Aorta (tissue), 5 donors: ENCODE measurements around the gene HPSE2. TPM values are rescaled to one million over a fixed set of nuclear protein-coding genes. Genes with fewer than 3 reads are reported as not detected.
A peak's percentile ranks its signal among the peaks of the same experiment; 100 is the strongest.

ENCODE experiments used
- ATAC-seq: fragments of 200-7000 bp; cut with Tn5 transposase; one replicate; pipeline ENCODE4 v1.9.1; 2022; ENCODE audit warnings: moderate library complexity; ENCODE audit not compliant: low FRiP score
- DNase-seq, 2 donors: peaks; one replicate each; pipeline ENCODE4 v3.0.0-alpha.2; 2020
- H3K27ac ChIP-seq, 2 donors: one replicate each; pipeline ENCODE4 v1.5.1; 2013; ENCODE audit warnings: low read length in 2 of 2, mild to moderate bottlenecking in 2 of 2, moderate library complexity in 2 of 2, control low read depth in 1 of 2, inconsistent platforms in 1 of 2, low read depth in 1 of 2
- H3K27me3 ChIP-seq, 2 donors: one replicate each; pipeline ENCODE4 v1.6.1; 2013; ENCODE audit warnings: control low read depth in 1 of 2, low read length in 1 of 2, mild to moderate bottlenecking in 1 of 2, moderate library complexity in 1 of 2; ENCODE audit not compliant: insufficient read depth in 2 of 2, control insufficient read depth in 1 of 2
- H3K36me3 ChIP-seq, 2 donors: one replicate each; pipeline ENCODE4 v1.6.1; 2013; ENCODE audit warnings: control low read depth in 1 of 2, low read length in 1 of 2, mild to moderate bottlenecking in 1 of 2; ENCODE audit not compliant: insufficient read depth in 2 of 2, control insufficient read depth in 1 of 2
- H3K4me1 ChIP-seq, 2 donors: one replicate each; pipeline ENCODE4 v1.6.1; 2013; ENCODE audit warnings: low read length in 2 of 2, control low read depth in 1 of 2, mild to moderate bottlenecking in 1 of 2, moderate library complexity in 1 of 2; ENCODE audit not compliant: insufficient read depth in 2 of 2, control insufficient read depth in 1 of 2
- H3K4me3 ChIP-seq, 2 donors: one replicate each; pipeline ENCODE4 v1.5.1; 2013; ENCODE audit warnings: low read length in 2 of 2, control low read depth in 1 of 2, mild to moderate bottlenecking in 1 of 2
- H3K9me3 ChIP-seq: one replicate; pipeline ENCODE4 v1.6.1; 2013; ENCODE audit warnings: mild to moderate bottlenecking, low read length; ENCODE audit not compliant: control insufficient read depth
- WGBS, 2 donors: extraction: QIAGEN DNeasy Blood & Tissue Kit; methylation state at CpG; one replicate each; pipeline ENCODE4 v1.1.7; 2013; 5-methylcytosine and 5-hydroxymethylcytosine counted together
- intact Hi-C, 2 donors: fragments of 100-400 bp; cut with DNase I; formaldehyde crosslinking; loops; one replicate each; pipeline versions ENCODE4 v1.14.2 to v1.15.0; 2022
- polyA plus RNA-seq, 2 donors: library from polyadenylated mRNA; stranded (reverse); fragments of 200-250 nt; gene quantifications; one replicate each; pipeline ENCODE4 v1.2.3, GENCODE V29; 2013
- total RNA-seq, 2 donors: library from RNA; stranded (reverse); fragmentation: NEBNext Ultra II Directional; extraction: Animal tissue kit (Norgen Biotek cat#: 25700); gene quantifications; one replicate each; pipeline ENCODE4 v1.2.1, GENCODE V29; 2021
- donor health status: healthy with polysubstance abuse.
- donor health status: Bipolar disorder and iron deficiency.
- donor health status: DM: no; HTN: no; CAD: no.
- donor health status: DM: no; HTN: no; CAD: no.
- donor health status: DM: yes; HTN: yes; CAD: no.

HPSE2 gene
- total and polyA plus RNA-seq, 4 donors, result 1.2 to 22.0 (median 4.8) TPM

DNA sequence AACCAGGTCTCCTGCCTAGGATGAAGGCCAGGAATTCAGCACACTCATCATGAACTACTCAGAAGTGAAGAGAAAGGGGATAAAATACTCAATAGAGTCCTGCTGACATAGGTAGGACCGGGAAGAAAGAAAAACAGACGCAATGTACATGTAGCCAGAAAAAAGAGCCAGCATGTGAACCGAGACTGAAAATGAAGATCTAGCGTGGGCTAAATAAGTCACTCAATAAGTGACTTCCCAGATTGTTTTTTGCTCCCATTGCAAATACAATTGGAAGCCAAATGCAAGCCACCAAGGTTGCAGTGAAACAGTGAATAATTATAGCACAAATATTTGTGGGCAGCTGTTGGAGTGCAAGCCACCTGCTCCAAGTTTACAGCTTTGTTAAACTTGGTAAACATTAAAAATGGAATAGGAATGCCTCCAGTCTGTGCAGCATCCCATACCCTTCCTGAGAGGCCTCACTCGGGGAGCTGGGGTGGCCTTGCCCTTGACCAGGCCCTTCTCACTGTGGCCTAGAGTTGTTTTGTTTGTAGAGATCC is 754.2 kb downstream of the HPSE2 start:
- Histone ChIP-seq H3K27ac (no peak overlapping the region), H3K4me1 (no peaks in the 10 kb centered on the region), H3K9me3 (no peaks in the 10 kb centered on the region), H3K27me3 (no peaks in the 10 kb centered on the region), H3K36me3 (no peaks in the 10 kb centered on the region), H3K4me3 (no peak overlapping the region)
- DNase-seq (no peak), ATAC-seq (no peak)
- 85 to 86% methylated on average over 5 of the region's 5 CpGs for WGBS, 2 donors
- intact Hi-C loops, result no loop called here

DNA sequence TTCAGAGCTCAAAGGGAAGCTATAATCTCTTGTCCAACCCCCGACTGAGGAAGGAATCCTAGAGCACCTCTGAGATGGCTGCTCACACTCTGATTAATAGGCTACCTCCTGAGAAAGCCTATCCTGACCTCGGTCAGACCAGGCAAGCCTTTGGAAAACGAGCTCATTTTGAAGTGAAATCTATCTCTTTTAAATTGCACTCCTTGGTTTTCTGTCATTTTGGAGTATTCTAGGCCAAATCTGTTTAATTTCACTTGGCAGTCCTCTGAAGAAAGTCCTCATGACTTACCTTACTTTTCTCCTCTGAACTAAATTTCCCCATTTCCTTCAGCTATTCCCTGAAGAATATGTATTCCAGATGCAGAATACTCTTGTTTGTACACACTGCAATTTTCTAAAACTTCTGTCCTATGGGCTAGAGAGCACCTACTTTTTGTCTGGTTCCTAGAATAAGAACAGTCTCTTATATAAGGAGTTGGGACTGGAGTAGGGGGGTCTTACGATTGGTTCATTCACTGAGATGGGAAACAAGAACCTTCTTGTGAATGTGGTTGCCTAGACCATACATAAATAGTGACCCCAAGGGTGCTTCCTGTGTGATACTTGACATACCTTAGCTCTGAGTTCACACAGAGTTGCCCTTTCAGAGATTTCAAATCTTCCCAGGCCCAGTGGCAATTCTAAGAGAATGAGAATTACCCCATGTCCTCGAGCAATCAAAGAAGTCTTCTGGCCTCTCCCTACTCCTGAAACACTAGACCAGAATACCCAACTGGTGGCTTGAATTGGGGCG is 757.0 kb downstream of the HPSE2 start:
- Histone ChIP-seq H3K4me1 (no peaks in the 10 kb centered on the region), H3K27me3 (no peaks in the 10 kb centered on the region), H3K9me3 (no peaks in the 10 kb centered on the region), H3K4me3 (no peak overlapping the region), H3K36me3 (no peaks in the 10 kb centered on the region), H3K27ac (no peak overlapping the region)
- WGBS, 2 donors, result 65 to 69% methylated on average over 6 of the region's 6 CpGs
- no peak for ATAC-seq
- intact Hi-C loops, result no loop called here
- no peak for DNase-seq

DNA sequence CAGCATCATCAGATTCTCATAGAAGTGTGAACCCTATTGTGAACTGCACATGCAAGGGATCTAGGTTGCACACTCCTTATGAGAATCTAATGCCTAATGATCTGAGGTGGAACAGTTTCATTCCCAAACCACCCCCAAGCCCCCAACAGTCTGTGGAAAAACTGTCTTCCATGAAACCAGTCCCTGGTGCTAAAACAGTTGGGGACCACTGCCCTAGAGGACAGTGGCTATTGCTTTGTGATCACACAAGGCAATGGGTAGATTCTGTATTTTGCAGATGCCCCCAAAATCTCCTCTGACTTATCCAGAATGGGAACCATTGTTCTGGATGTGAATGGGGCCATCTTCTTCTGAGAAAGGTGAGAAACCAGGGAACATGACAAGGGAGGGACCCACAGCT is 757.8 kb downstream of the HPSE2 start:
- no peak overlapping the region for H3K27ac ChIP-seq
- intact Hi-C loops, result no loop called here
- no peak for ATAC-seq

DNA sequence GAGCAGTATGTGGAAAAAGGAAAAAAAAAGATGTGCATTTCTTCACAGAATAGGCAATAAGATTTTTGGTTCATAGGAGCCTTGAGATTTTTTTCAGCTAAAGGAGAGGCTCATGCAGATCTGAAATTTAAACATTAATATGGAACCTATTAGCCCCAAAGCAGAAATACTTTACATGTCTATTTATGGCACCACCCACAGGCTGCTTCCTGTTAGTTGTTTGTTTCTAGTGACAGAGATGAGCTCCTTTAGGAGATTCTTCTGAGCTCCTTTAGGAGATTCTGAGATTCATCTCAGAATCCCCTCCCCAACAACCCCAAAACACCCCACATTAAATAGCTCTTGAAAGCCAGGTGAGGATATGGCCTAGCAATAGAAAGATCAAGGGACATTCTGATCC is 761.0 kb downstream of the HPSE2 start:
- Histone ChIP-seq H3K9me3 (no peaks in the 10 kb centered on the region), H3K36me3 (no peaks in the 10 kb centered on the region), H3K4me1 (no peaks in the 10 kb centered on the region), H3K27ac (no peak overlapping the region), H3K27me3 (no peaks in the 10 kb centered on the region), H3K4me3 (no peak overlapping the region)
- ATAC-seq, result no peak
- intact Hi-C loops, result no loop called here
- DNase-seq, result no peak

More for the DNA sequence above, 757.8 kb downstream of the HPSE2 start:
- no peaks in the 10 kb centered on the region for H3K4me1 ChIP-seq
- no peak overlapping the region for H3K4me3 ChIP-seq
- no peak for DNase-seq
- H3K9me3 ChIP-seq, result no peaks in the 10 kb centered on the region
- H3K36me3 ChIP-seq, result no peaks in the 10 kb centered on the region
- no peaks in the 10 kb centered on the region for H3K27me3 ChIP-seq

DNA sequence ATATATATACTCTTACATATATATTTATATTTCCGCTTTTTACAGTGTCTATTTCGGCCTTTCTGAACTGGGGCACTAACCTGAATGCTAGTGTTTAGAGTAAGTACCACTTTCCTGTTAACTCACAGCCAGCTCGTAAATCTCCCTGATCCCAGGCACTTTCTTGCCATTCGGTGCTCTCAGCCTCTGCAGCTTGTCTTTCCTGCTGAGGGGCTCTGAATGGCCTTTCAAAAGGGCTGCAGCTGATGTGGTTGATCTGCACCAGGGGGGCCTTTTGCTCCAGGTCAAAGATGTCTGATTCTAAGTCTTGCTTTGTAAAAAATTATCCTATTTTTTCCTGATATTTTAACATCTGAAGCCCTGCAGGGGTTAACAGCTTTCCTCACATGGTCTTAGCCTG is 763.5 kb downstream of the HPSE2 start:
- no peaks in the 10 kb centered on the region for H3K9me3 ChIP-seq
- DNase-seq, result no peak
- no peak overlapping the region for H3K27ac ChIP-seq
- no peaks in the 10 kb centered on the region for H3K36me3 ChIP-seq
- WGBS, 2 donors, result 67 to 77% methylated on average over 4 of the region's 4 CpGs
- no peaks in the 10 kb centered on the region for H3K27me3 ChIP-seq
- intact Hi-C loops, result no loop called here
- no peak overlapping the region for H3K4me3 ChIP-seq
- no peaks in the 10 kb centered on the region for H3K4me1 ChIP-seq
- ATAC-seq, result no peak

DNA sequence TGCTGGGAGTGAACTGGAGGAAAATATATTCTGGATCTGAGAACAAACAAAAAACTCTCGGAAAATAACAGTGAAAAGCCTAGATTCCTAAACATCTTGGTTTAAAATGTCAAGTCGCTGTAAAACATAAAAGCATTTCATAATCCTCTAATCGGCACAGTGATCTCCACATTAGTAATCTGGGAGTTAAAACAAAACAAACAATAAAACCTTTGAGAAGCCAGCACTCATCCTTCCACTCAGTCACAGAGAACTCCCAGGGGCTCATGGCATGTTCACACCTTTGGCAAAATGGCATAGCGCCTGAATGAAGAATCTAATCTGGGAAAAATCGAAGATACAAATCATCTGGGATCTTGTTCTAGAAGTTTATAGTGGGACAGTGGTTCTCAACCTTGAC is 764.8 kb downstream of the HPSE2 start:
- Histone ChIP-seq H3K4me3 (no peak overlapping the region), H3K9me3 (no peaks in the 10 kb centered on the region), H3K4me1 (no peaks in the 10 kb centered on the region), H3K27me3 (no peaks in the 10 kb centered on the region), H3K36me3 (no peaks in the 10 kb centered on the region), H3K27ac (no peak overlapping the region)
- WGBS, 2 donors, result 81 to 90% methylated on average over 5 of the region's 5 CpGs
- intact Hi-C loops, result no loop called here
- DNase-seq (no peak), ATAC-seq (no peak)

DNA sequence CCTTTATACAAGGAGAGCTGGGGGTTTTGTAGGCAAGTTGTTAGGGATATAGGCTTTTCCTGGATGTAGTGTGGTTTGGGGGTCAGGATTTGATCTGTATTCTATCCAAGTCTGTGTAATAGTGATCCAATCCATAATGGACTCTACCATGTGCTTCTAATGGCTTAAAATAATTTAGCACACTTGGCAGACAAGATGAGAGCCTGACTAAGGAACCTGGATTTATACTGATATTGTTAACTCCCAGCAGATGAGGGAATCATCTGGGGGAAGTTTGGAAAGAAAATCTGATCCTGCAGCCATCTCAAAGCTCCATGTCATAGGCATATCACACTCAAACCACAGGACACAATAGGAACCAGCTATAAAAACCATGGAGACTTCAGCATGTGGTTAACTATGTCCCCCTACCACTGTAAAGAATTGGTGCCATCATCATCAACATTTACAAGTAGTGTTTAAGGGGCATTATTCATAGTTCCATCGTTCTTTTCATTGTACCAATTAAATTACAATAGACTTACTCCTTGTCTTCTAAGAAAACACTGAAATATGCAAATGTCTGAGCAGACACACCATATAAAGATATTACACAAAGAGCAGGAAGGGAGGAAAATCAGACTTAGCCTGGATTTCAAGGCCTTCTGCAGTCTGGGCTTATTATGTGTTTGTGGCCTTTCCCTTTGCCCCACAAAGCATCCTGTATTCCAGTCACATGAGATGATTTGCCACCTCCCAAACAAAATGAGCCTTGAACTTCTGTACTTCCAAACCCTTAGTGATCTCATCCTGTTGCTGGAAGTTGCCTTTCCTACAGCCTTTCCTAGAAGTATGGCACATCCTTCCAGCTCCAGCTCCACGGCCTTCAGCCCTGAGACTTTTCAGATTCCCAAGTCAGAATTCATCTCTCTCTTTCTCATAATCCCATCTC is 766.4 kb downstream of the HPSE2 start:
- 85% methylated on average over 2 of the region's 2 CpGs for WGBS, 2 donors
- Histone ChIP-seq H3K4me3 (no peak overlapping the region), H3K36me3 (no peaks in the 10 kb centered on the region), H3K27me3 (no peaks in the 10 kb centered on the region), H3K9me3 (no peaks in the 10 kb centered on the region), H3K4me1 (no peaks in the 10 kb centered on the region), H3K27ac (no peak overlapping the region)
- no peak for ATAC-seq
- intact Hi-C loops, result loop anchor here (5.0 kb wide), 3 partner anchors 193 to 778 kb away; no protein-coding TSS in a partner anchor
- no peak for DNase-seq

DNA sequence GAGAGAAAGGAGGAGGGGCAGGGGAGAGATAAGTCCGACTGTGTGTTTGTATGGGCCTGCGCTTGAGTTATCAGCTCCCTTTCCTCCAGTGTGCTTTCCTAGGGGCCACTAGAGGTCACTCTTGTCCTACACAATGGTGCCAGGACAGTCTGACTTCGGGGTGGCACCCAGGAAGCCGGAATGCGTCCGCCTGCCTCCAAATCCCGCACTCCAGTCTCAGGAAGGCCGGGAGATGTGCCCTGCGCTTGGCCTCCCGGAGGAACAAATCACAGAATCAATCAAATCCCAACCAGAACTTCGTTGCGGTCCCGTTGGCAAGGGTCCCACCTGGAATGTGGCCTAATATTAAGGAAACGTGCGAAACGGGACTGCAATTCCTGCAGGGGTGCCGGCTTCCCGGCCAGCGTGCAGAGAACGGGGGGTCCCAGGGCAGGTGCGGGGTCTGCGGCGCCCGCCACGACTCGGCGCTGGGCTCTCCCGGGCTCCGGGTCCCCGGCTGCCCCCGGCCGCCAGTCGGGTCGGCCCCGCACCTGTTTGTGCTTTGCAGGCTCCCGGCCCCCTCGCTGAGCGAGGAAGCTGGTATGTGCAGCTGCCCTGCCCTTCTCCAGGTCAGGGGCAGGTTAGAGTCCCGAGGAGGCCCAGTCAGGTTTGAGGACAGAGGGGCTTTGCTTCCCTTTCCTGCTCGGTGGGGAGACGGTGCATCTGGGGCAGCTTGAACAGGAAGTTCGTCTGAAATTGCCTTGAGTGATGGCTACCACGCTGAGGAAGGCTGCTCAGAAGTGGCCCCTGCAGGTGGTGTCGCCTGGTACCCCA is 767.9 kb downstream of the HPSE2 start:
- Histone ChIP-seq H3K36me3 (no peaks in the 10 kb centered on the region), H3K9me3 (no peaks in the 10 kb centered on the region), H3K4me3 (peak overlapping the region; percentile 33 to 57), H3K4me1 (no peaks in the 10 kb centered on the region), H3K27ac (no peak overlapping the region), H3K27me3 (no peaks in the 10 kb centered on the region)
- DNase-seq (peak; percentile 76 to 84), ATAC-seq (peak; percentile 93)
- intact Hi-C loops, result loop anchor here (2.0 to 5.0 kb wide), 4 partner anchors 195 to 780 kb away; no protein-coding TSS in a partner anchor
- 2% methylated on average over 39 to 44 of the region's 44 CpGs for WGBS, 2 donors
